IMR-90 (cell line): Measurements from ENCODE around the gene SYNPO2. TPM values are rescaled to one million over a fixed set of nuclear protein-coding genes. Genes with fewer than 3 reads are reported as not detected.

ENCODE experiments used
- polyA plus RNA-seq, 3 experiments: library from polyadenylated mRNA; depleted of rRNA; stranded (reverse); fragments of >200 nt; gene quantifications; 2 replicates each; pipeline ENCODE4 v1.2.3, GENCODE V29; 2012; ENCODE audit warnings: low replicate concordance in 1 of 3
- total RNA-seq: library from RNA; depleted of rRNA; stranded (reverse); fragments of >200 nt; gene quantifications from 2 replicates; pipeline ENCODE4 v1.2.3, GENCODE V29; 2012; rRNA removed

SYNPO2 gene
- total and polyA plus RNA-seq, 2 of the 4 experiments (the other 2 are of a cell fraction) = 0.99 to 1.8 TPM

Other genes with a start within 250 kb of the SYNPO2 start
- 5.0 and 7.5 TPM in 2 replicates for gene METTL14, start 203.5 kb upstream of the SYNPO2 start, total RNA-seq
- 9.3 and 10.0 TPM in 2 replicates for gene METTL14, start 203.5 kb upstream of the SYNPO2 start, polyA plus RNA-seq (2012; rRNA removed)
- 93.2 and 98.9 TPM in 2 replicates for gene SEC24D, start 52.7 kb upstream of the SYNPO2 start, total RNA-seq
- 86.0 and 111 TPM in 2 replicates for gene SEC24D, start 52.7 kb upstream of the SYNPO2 start, polyA plus RNA-seq (2012; rRNA removed)
- gene MYOZ2, start 247.0 kb downstream of the SYNPO2 start, total RNA-seq = under 0.01 and 0.18 TPM in 2 replicates
- gene MYOZ2, start 247.0 kb downstream of the SYNPO2 start, polyA plus RNA-seq (2012; rRNA removed) = 0.14 and 0.17 TPM in 2 replicates